Neutrophil (primary cell): Measurements from ENCODE around the gene IQSEC1.

Experiments
- H3K27ac ChIP-seq: fragments of 200-600 bp; sonication (generic); 2 replicates; pipeline ENCODE4 v1.5.1; 2016; ENCODE audit warnings: mild to moderate bottlenecking, moderate library complexity
- H3K27me3 ChIP-seq: fragments of 200-600 bp; sonication (generic); 2 replicates; pipeline ENCODE4 v1.6.0; 2016; ENCODE audit warnings: mild to moderate bottlenecking
- H3K36me3 ChIP-seq: fragments of 200-600 bp; sonication (generic); 2 replicates; pipeline ENCODE4 v1.5.1; 2017
- H3K4me1 ChIP-seq, 2 experiments: fragments of 200-600 bp in 1 of 2; sonication (generic) in 1 of 2; 1 replicate in 1 of 2; 2 replicates in 1 of 2; pipeline versions ENCODE4 v1.5.1 to v1.6.1; 2013 to 2016; ENCODE audit warnings: low read depth in 1 of 2, low read length in 1 of 2, mild to moderate bottlenecking in 1 of 2, moderate library complexity in 1 of 2; ENCODE audit not compliant: control insufficient read depth in 1 of 2, insufficient read depth in 1 of 2
- H3K4me3 ChIP-seq, 2 experiments: fragments of 200-600 bp in 1 of 2; sonication (generic) in 1 of 2; 1 replicate in 1 of 2; 2 replicates in 1 of 2; pipeline ENCODE4 v1.5.1; 2013 to 2016; ENCODE audit warnings: low read depth in 1 of 2, low read length in 1 of 2, mild to moderate bottlenecking in 1 of 2, moderate library complexity in 1 of 2
- H3K9me3 ChIP-seq: fragments of 200-600 bp; sonication (generic); 2 replicates; pipeline ENCODE4 v1.5.1; 2016
- CTCF ChIP-seq: fragments of 200-600 bp; sonication (generic); IDR thresholded peaks from 2 replicates; pipeline ENCODE4 v1.5.1; 2016; ENCODE audit warnings: antibody characterized with exemption

Gene IQSEC1

DNA sequence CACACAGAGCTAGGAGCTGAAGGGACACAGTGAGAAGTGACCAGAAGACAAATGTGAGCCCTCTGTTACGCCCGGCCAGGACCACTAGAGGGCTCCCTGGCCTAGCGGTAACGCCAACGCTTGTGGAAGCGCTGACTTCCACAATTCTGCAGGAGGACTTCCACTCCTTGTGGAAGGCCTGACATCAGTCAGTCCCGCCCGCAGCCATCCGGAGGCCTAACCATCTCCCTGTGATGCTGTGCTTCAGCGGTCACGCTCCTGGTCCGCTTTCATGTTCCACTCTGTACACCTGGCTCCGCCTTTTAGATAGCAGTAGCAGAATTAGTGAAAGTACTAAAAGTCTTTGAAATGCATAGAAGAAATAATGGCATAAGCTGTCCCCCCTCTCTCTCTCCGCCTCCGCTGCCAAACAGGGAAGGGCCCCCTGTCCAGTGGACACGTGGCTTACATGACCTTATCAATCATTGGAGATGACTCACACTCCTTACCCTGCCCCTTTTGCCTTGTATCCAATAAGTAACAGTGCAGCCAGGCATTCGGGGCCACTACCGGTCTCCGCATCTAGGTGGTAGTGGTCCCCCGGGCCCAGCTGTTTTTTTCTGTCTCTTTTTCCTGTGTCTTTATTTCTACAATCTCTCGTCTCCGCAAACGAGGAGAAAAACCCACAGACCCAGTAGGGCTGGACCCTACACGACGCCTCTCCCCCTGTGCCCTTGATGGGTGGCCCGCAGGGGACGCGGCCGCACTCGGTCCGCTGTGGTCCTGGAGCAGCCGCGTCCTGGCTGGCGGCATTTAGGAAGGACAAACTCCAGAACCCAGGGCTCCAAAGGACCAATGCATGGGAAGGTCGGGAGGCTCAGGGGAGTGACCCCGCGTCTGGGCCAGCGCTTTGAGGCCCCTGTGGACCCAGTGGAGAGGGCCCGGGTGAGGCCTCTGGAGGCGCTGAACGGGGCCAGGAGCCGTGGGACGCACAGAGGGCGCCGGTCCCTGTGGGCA is 204.9 kb downstream of the IQSEC1 start:
- peak; percentile 85 for TF ChIP-seq CTCF
- Histone ChIP-seq H3K27ac (no peak overlapping the region), H3K4me1 (peaks cover 12 to 14% of the 10 kb centered on the region in 2 experiments), H3K27me3 (peaks cover 38% of the 10 kb centered on the region), H3K4me3 (peak overlapping the region; percentile 48 to 50), H3K36me3 (no peaks in the 10 kb centered on the region), H3K9me3 (no peaks in the 10 kb centered on the region)

DNA sequence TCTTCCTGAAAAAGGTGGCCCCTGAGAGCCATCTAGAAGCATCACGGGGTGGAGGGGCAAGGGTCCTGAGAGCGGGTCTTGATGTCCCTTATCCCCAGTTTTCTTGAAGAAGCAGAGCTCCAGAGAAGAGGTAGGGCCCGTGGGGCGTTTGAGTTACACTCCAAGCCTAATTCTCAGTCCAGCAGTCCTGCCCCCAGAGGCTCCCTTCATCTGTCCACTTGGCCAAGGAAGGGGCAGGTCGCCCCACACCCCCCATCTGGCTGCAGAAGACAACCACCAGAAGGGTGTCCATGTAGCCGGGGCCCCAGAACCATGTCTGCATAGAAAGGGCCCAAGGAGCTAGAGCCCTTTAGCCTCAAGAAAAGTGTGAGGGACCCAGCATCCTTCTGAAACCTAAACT is 206.4 kb downstream of the IQSEC1 start:
- no peak overlapping the region for H3K27ac ChIP-seq
- TF ChIP-seq CTCF = no peak
- H3K4me1 ChIP-seq = peaks cover 12 to 14% of the 10 kb centered on the region in 2 experiments
- H3K4me3 ChIP-seq = no peak overlapping the region
- H3K36me3 ChIP-seq = no peaks in the 10 kb centered on the region
- H3K27me3 ChIP-seq = peaks cover 38% of the 10 kb centered on the region
- no peaks in the 10 kb centered on the region for H3K9me3 ChIP-seq

- Histone ChIP-seq H3K27ac (no peak overlapping the region), H3K27me3 (peaks cover 23% of the 10 kb centered on the region), H3K9me3 (no peaks in the 10 kb centered on the region), H3K36me3 (no peaks in the 10 kb centered on the region), H3K4me1 (peaks cover 12 to 14% of the 10 kb centered on the region in 2 experiments), H3K4me3 (no peak overlapping the region)
- TF ChIP-seq CTCF = no peak
These were observed 208.0 kb downstream of the IQSEC1 start for GRCh38 chr3:12865271-12865670.

- Histone ChIP-seq H3K27ac (no peak overlapping the region), H3K4me1 (no peaks in the 10 kb centered on the region)
- TF ChIP-seq CTCF = no peak
These were observed 210.8 kb downstream of the IQSEC1 start for GRCh38 chr3:12862387-12862786.

DNA sequence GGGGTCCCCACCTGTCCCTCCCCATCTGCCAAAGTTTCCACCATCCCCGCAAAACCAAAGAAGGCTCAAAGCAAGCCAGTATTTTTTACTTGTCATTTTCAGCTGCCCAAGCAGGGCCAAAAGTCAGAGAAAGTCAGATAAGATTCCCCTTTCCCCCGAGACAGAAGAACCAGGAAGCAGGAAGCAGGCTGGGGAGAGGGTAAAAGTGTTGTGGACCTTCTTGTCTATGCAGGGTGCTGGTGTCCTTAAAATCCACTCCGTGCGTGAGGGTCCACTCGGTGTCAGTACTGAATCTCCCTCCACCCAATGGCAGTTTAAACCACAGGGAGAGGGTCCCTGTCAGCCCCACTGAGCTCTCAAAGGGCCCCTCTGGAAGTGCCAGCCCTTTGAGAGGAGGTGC is 211.6 kb downstream of the IQSEC1 start:
- no peaks in the 10 kb centered on the region for H3K27me3 ChIP-seq
- no peak overlapping the region for H3K27ac ChIP-seq
- H3K4me3 ChIP-seq = no peak overlapping the region
- no peaks in the 10 kb centered on the region for H3K36me3 ChIP-seq
- no peaks in the 10 kb centered on the region for H3K4me1 ChIP-seq
- TF ChIP-seq CTCF = no peak
- no peaks in the 10 kb centered on the region for H3K9me3 ChIP-seq

More at GRCh38 chr3:12862387-12862786, 210.8 kb downstream of the IQSEC1 start:
- H3K27me3 ChIP-seq = no peaks in the 10 kb centered on the region
- no peaks in the 10 kb centered on the region for H3K36me3 ChIP-seq
- H3K9me3 ChIP-seq = no peaks in the 10 kb centered on the region
- H3K4me3 ChIP-seq = no peak overlapping the region
